ENCODE results near the gene BTG1.
A peak's percentile ranks its signal among the peaks of the same experiment; 100 is the strongest.

Gene BTG1

DNA sequence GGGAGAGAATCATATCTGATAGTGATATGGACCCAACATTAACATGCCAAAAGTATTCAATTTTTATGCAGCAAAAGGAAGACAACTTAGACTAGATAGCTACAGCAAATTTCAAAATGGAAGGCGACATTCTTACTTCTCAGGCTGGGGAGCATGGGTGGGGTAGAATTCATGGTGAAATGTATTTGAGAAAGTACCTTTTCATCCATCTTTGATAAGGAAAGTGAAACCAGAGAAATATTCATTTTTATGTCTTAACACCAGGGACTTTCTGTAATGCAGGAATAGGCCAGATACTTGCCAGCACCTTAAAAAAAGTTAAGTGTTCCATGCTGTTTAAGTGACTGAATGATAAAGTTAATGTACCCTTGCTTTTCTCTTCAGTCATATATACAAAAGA is 13.4 kb downstream of the BTG1 start:
- no peak for DNase-seq

DNA sequence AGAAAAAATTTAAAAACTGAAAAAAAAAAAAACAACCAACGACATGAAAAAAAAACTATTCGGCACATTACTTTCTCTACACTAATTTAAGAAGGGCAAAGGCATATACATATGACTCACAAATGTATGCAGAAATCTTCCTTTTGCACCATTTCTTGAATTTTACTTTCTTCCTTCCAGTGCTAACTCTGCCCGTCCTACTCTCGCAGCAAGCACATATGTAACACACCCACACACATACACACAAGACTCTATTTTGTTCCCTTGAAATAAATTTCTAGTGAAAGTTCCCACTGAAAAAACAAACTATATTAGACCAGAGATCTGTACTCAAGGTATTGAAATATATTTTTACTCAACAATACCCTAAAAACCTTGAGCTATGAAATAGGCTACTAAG is 14.6 kb downstream of the BTG1 start:
- no peak for DNase-seq

DNA sequence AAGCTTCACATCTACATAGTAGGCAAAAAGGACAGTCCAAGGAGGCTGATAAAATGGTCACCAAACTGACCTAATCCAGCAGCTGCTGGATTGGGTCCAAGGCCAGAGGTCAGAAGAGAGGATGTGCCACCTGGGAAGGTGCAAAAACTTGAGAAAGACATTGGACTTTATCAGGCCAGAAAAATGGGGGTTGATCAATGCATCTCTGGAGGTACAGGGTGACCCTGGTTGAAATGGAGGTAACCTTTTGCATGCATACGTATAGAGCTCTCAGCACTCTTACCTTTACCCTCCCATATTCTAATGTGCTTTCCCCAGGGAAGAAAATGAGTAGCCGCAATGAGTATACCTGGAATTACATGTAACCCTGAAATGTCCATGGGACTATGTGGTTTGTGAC is 16.0 kb downstream of the BTG1 start:
- no peak for DNase-seq

DNA sequence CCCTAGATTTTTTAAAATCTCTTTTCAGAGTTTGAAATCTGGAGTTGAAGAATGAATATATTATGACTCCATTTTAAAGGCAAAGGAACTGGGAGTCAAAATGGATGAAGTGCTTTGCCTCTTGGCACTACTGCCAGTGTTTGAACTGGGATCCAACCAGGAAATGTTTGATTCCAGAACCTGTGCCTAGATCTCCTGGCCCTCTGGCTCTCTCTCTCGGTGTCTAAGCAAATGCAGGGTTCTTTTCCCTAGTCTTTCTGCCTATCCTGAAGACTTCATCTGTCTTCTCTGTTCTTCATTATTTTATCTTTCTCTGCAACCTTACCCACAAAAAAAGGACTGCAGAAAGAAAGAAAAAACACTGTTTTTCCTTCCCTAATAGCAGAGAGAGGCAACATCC is 17.0 kb downstream of the BTG1 start:
- DNase-seq, result no peak

DNA sequence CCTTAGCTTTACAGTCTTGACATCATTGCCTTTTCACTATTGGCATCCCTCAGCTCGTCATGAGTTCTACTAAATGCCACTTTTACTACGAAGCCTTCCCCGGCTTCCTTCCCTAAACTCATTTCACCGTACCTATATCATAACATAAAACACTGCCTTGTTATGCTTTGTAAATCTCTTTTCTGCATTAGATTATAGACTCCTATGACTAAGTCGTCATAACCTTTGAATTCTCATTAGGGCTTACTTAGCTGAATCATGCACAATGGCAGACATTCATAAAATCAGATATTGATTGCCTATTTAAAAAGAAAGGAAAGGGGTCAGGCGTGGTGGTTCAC is 21.0 kb downstream of the BTG1 start:
- DNase-seq, result no peak

DNA sequence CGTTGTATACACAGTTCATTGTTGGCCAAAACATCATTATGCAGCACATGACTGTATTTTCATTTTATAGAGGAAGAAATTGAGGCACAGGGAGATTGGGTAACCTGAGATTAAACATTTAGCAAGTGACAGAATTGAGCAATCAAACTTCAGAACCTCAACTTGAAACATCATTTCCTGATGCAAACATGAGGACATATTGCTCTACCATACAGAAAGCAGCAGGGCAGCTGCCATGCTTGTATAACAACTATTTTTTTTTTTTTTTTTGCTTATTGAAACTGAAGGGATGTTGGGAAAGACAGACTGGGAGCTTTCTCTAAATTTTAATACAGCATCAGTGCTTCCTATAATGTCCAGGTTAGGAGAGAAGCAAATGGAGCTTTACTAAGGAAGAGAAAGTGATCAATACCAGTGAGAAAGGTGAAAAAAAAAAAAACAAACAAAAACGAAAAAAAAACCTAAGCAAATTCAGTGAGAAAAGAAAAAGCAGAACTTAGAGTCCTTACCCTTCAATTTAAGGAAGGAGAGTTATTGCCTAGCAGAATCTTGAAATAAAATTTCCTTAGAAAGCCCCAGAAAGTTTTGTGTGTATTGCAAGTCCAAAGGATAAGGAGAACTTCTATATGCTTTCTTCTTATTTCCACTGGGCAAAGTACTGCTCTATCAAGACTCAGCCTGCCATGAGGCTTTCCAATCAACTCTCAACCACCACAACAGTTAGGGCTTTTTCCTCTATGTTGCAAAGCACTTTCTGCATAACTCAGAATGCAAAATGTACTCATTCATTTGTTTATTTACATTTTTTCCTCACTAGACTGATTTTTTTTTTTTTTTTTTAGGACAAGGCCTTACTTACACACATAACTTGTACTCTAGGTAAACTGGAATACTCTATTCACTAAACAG is 21.6 kb downstream of the BTG1 start:
- DNase-seq, result peak; percentile 69

DNA sequence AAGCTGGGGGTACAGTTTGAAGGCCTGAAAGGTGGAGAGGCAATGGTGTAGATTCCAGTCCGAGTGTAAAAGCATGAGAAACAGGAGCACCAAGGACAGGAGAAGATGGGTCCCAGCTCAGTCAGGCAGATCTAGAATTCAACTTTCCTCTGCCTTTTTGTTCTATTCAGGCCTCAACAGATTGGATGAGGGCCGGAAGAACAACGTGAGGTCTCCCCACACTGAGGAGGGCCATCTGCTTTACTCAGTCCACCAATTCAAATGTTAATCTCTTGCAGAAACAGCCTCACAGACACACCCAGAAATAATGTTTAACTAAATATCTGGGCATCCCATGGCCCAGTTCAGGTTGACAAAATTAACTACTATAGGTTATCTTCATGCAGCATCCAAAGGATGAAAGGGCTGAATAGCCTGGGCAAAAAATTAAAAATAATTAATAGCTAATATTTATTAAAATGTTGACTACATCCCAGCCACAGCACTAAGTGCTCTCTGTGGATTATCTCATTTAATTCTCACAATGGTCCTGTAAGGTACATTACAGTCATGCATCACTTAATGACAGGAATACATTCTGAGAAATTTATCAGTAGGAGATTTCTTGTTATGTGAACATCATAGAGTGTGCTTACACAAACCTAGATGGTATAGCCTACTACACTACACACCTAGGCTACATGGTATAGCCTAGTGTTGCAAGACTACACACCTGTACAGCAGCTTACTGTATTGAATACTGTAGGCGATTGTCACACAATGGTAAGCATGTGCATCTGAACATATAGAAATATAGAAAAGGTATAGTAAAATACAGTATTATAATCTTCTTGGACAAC is 22.5 kb downstream of the BTG1 start:
- no peak for DNase-seq

DNA sequence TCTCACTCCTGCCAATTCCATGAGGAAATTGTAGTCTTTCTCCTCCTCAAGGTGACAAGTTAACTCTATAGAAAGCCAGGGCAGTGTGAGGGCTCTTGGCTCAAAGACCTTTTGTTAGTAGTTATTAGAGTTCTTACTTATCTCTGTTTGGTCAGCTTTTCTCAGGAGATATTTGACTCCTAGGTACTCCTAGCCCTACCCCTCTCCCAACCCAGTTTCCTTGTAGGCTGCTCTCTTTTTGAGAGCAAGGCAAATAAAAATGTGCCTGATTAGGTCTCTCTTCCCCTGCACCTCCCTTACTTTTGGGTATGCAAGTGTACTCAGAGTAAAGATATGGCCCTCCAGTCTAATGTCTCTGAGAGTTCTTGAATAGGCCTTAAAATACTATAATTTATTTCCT is 23.8 kb downstream of the BTG1 start:
- DNase-seq, result no peak

DNA sequence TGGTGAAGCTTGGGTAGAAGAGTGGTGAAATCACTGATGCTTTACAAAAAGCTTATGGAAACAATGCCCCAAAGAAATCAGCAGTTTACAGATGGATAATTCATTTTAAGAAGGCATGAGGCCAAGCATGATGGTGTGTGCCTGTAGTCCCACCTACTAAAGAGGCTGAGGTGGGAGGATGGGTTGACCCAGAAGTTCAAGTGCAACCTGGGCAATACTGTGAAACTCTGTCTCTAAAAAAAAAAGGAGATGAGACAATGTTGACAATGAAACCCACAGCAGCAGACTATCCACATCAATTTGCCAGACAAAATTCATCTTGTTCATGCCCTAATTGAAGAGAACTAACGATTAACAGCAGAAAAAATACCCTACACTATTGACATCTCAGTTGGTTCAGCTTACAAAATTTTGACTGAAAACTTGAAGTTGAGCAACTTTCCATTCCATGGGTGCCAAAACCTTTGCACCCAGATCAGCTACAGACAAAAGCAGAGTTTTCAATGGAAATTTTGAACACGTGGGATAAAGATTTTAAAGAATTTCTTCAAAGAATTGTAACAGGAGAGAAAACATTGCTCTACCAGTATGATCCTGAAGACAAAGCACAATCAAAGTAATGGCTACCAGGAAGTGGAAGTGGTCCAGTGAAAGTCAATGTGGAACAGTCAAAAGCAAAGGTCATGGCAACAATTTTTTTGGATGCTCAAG is 26.7 kb downstream of the BTG1 start:
- no peak for DNase-seq

DNA sequence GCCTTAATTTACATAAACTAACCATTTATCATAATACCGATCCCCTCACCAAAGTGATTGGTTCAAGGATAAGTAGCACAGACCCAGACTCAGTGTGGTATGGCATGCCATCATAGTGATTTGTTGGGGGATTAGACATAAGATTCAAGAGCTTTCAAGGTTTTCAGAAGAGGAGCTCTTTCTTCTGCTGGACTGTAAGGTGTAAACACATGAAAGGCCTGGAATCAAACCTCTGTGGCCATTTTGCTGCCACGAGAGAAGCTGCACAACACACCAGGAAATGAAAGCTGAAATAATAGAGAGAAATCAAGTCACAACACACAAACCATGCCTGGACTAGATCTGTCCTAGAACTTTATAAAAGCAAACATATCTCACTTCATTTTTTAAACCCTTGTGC is 30.8 kb downstream of the BTG1 start:
- DNase-seq, result no peak

DNA sequence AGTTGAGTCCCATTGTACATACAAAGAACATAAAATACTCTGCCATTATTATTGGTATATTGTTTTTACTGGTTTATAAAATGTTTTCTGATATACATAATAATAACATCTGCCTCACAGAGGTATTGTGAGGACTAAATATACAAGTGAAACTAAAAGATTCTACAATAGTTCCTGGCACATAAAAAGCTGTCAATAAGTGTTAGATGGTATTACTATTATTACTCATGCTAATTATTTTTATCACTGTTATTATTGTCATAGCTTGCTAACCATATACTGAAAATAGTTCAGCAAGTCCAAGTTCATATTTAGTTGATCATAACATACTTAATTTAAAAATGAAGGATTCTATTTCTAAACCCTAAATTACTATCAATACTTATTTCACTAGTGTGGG is 34.4 kb downstream of the BTG1 start:
- no peak for DNase-seq

DNA sequence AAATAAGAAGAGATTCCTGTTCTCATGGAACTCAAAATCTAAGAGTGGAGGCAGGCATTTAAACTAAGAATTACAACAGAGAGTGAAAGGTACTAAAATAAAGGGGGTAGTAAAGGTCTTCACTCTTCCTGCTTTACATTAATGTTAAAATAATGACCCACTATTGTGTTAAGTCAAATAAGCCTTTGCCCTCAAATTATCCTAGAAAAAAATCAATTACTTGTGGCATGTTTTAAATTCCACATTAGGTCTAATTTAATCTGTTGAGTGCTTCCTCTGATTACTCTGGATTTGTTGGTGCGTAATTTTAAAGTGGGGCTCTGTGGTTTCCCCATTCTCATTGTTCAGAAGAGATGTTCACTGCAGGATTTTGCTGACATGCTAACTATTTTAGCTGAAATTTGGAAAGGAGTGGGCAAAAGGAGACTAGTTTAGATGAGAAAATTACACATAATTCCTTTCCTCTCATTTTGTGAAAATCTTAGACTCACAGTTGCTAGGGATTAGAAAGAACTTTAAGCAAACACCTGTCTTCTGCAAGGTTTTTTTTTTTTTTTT is 35.5 kb downstream of the BTG1 start:
- no peak for DNase-seq

DNA sequence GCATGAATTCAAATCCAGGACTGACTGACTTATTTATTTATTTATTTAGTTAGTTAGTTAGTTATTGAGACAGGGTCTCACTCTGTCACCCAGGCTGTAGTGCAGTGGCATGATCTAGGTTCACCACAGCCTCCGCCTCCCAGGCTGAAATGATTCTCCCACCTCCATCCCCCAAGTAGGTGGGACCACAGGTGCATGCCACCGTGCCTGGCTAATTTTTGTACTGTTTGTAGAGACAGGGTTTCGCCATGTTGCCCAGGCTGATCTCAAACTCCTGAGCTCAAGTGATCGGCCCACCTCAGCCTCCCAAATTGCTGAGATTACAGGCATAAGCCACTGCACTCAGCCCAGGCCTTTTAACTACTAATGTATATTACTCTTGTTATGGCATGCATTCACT is 36.0 kb downstream of the BTG1 start:
- no peak for DNase-seq

DNA sequence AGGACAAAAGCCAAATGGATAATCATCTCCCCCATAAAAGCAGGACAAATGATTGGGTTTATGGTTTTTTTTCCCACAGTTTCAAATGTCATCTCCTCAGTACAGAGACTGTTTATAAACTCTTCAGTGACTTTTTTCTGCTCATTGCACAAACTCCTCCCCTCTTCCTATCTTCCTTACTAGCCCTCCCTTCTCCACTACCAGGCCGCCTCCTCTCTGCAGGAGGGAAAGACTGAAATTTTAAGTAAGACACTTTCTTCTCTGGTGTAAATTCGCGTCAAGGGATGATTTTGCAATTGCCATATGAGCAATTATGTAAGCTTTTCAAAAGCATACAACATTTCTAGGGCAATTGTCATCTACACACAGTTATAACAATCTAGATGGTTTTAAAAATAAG is 37.0 kb downstream of the BTG1 start:
- peak; percentile 55 for DNase-seq

DNA sequence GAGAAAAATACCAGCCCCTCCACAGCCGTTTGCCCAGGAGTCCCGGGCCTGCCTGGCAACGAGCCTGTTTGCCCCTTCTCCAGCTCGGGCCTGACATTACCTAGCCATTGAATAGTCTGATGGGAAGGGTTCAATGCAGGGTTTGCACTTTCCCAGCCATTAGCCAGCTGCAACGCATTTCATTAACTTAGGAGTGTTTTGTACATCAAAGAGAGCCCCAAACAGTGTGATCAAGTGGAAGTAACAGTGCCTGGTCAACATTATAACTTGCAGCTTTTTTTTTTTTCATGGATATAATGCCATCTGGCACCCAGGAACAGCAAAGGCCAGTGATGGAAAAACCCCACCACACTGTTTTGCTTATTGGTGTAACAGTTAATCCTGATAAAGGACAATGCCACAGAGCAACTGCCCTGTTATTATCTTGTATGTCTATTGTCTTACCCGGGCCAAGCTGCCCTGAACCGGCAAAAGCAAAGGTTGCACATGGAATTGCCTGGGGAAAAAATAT is 38.0 kb downstream of the BTG1 start:
- no peak for DNase-seq

DNA sequence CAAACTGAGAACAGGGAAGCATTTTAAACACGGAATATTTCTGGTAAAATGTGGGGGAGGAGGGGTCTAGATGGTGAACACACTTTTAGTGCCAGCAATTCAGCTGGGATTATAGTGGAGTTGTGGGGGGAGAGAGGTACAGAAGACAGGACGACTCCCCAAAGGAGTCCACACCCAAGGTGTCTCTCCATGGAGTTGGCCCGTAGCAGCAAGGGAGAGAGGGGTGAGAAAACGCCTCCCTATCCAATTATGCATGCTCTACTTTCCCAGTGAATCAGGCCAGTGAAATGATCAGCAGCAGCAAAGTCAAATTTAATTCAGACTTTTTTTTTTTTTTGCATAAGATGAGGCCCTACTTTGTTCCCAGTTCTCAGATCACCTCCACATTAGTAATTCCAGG is 38.6 kb downstream of the BTG1 start:
- DNase-seq, result no peak

DNA sequence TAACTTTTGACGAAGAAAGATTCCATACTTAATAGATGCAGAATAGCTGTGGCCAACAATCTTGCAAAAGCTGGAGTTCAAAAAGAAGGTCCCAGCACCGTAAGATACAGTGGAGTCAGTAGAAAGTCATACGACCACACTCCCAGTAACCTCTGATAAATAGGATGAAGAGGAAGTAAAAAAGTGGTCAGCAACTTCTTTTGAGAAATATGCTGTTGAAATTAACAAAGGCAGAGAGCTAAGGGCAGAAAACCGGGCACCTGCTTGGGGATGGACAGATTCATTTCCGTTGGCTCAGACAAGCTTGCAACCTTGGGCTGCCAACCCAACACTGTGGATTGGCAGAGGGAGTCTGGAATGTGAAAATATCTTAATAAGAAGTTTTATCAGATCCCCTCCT is 40.0 kb downstream of the BTG1 start:
- DNase-seq, result peak; percentile 35

DNA sequence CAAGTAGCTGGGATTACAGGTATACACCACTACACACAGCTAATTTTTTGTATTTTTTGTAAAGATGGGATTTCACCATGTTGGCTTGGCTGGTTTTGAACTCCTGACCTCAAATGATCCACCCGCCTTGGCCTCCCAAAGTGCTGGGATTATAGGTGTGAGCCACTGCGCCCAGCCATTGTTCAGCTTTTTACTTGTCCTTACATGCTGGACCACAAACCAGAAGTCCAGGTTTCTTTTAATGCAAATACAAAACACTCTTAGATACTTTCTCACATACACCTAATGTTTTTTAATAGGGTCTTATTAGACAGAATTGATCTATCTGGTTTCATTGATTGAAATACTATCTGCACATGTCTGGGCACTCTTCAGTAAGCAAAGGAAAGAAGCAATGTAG is 40.5 kb downstream of the BTG1 start:
- DNase-seq, result no peak

DNA sequence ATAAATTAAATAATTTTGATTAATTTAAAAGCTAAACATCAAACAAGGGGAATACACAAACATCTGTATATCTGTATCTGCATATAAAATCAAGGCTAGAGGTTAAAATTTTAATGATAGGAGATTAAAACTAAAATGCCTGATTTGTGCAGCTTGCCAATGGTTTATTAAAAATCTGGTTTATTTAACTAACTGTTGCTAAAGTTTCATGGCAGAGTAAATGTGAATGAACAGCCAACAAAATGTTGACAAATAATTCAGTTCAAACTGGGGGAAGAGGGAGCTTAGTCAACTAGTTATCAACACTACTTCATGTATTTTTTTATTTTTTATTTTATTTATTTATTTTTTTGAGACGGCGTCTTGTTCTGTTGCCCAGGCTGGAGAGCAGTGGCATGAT is 43.0 kb downstream of the BTG1 start:
- no peak for DNase-seq

DNA sequence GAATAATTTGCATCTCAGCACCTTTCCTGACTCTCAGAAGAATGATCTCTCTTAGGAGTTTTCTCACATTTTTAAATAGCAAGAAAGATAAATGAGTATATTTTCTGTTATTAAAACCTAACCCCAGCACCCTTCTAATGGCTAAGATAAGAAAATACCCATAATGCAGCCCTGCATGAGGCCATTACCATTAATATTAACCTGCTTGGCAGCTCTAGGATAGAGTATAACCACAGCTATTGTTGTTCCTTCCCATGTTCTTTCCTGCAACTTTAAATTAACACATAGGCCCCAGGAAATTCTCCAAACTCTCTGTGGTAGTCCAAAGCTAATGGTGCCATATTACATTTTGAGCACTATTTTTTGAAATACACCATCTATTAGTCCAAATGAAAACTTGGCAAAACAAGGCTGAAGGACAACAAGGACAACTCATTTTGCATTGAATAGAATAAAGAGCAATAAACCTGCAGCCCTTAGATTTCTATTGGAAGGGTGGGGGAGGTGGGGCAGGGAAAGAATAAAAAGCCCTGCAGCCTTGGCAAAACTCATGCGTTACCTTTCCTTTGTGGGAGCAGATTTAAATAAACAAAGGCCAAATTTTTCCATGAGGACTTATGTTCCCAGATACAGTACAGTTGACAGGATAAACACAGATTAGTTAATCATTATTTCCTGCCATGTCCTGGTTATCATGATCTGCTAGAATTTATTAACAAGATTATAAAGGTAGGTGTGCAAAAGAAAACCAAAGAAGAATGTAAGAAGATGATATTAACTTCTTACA is 46.9 kb downstream of the BTG1 start:
- no peak for DNase-seq

DNA sequence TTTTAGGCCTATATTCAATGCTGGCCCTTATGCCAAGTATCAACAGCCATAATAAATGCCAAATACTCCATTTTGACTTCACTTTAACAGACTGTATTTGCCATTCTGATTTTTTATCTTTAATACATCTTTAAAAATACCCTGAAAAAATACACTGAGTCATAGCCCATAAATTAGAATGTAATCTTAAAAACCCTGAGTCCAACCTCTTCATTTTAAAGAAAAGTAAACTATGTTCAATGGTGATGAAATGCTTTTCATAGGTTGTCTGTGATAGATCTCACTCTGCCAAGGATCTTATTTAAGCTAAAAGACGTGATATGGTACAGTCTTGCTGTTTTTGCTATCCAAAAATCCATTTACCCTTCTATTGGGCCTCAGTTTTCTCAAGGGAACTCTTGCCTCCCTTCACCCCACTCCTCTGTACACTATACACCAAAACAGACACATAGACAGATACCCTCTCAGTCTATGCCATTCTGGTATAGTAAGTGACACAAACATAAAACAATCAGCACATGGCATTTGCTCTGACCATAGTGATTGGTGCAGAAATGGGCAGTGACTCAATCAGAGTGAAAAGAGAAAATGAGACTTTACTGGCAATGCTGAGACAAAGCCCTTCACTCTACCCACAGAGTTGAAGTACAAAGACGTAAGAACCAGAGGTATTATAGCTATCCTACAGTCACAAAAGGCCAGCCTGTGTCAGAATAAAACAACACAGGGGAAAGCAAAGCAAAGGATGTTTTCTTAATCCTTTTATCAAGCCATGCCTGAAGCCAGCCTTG is 49.1 kb downstream of the BTG1 start:
- no peak for DNase-seq

All from hematopoietic multipotent progenitor cell treated with erythropoietin and hydrocortisone succinate and interleukin-3 and kit ligand, for 6 days (in vitro differentiated cells).